Endothelial cell of umbilical vein (primary cell): ENCODE results near the gene ZNF341. TPM values are rescaled to one million over a fixed set of nuclear protein-coding genes. Genes with fewer than 3 reads are reported as not detected.

Experiments
- BruUV-seq: library from RNA; stranded (reverse); fragments of 400-500 nt; replicated peaks from 2 replicates; lab custom pipeline; 2021; lab: Mats Ljungman, UMichigan
- CTCF ChIA-PET: fragments of 300-600, 350-600 bp; sonication (Branson Sonifier 250); formaldehyde crosslinking; loops from one replicate; lab custom pipeline; 2021; ENCODE audit warnings: antibody characterized with exemption, inconsistent platforms; lab: Charles Lee
- POLR2A ChIA-PET: fragments of 300-600, 350-600 bp; sonication (Branson Sonifier 250); formaldehyde crosslinking; loops from one replicate; lab custom pipeline; 2021; ENCODE audit warnings: antibody characterized with exemption, inconsistent platforms; lab: Charles Lee
- DNase-seq: peaks from one replicate; pipeline ENCODE4 v3.0.0-alpha.2; 2011; ENCODE audit warnings: low read depth, low spot score
- FAIRE-seq: peaks from 2 replicates; lab custom pipeline; 2011; peaks lifted over from hg19 to GRCh38; lab: Jason Lieb, UNC
- H2AFZ ChIP-seq: 2 replicates; pipeline ENCODE4 v1.6.0; 2012; ENCODE audit warnings: low read depth, low read length, control low read depth, inconsistent platforms
- H3K27ac ChIP-seq: 2 replicates; pipeline ENCODE4 v1.5.1; 2011; ENCODE audit warnings: low read depth, mild to moderate bottlenecking, control low read depth, low read length, moderate library complexity; ENCODE audit not compliant: insufficient read depth
- H3K27me3 ChIP-seq, 2 experiments: 2 replicates each; pipeline versions ENCODE4 v1.6.0 to v1.6.1; 2011; ENCODE audit warnings: low read length in 2 of 2, mixed read lengths in 1 of 2; ENCODE audit not compliant: control insufficient read depth in 2 of 2, insufficient read depth in 2 of 2
- H3K36me3 ChIP-seq, 2 experiments: 2 replicates in 1 of 2; 3 replicates in 1 of 2; pipeline ENCODE4 v1.5.1; 2011; ENCODE audit warnings: low read length in 2 of 2, mild to moderate bottlenecking in 1 of 2, moderate library complexity in 1 of 2; ENCODE audit not compliant: control insufficient read depth in 2 of 2, insufficient read depth in 2 of 2; ENCODE audit errors: extremely low read depth in 1 of 2
- H3K4me1 ChIP-seq: 3 replicates; pipeline ENCODE4 v1.5.1; 2011; ENCODE audit warnings: mild to moderate bottlenecking, low read length; ENCODE audit not compliant: control insufficient read depth, insufficient read depth; ENCODE audit errors: extremely low read depth
- H3K4me2 ChIP-seq: 2 replicates; pipeline ENCODE4 v1.6.1; 2011; ENCODE audit warnings: low read length, control low read depth, mixed read lengths; ENCODE audit not compliant: insufficient read depth
- H3K4me3 ChIP-seq, 3 experiments: fragments of 200-600 bp in 1 of 3; sonication (generic), shearing (Covaris generic) in 1 of 3; replicated peaks in 1 of 3; 2 replicates each; pipeline ENCODE4 v1.5.1; 2011 to 2016; ENCODE audit warnings: control low read depth in 3 of 3, low read length in 3 of 3, mild to moderate bottlenecking in 2 of 3, inconsistent platforms in 1 of 3, low read depth in 1 of 3, moderate library complexity in 1 of 3; ENCODE audit not compliant: insufficient read depth in 1 of 3
- H3K79me2 ChIP-seq: 2 replicates; pipeline ENCODE4 v1.6.0; 2012; ENCODE audit warnings: low read length, inconsistent platforms; ENCODE audit not compliant: control insufficient read depth, insufficient read depth
- H3K9ac ChIP-seq: replicated peaks from 2 replicates; pipeline ENCODE3; 2011; ENCODE audit warnings: low read length, control low read depth; ENCODE audit not compliant: insufficient read depth; ENCODE audit errors: extremely low read depth
- H3K9me1 ChIP-seq: replicated peaks from 3 replicates; pipeline ENCODE4 v1.6.0; 2011; ENCODE audit warnings: mild to moderate bottlenecking, low read length; ENCODE audit not compliant: control insufficient read depth, insufficient read depth; ENCODE audit errors: extremely low read depth
- H3K9me3 ChIP-seq: replicated peaks from 2 replicates; pipeline ENCODE4 v1.5.1; 2012; ENCODE audit warnings: low read length, inconsistent platforms; ENCODE audit not compliant: control insufficient read depth, insufficient read depth
- H4K20me1 ChIP-seq: replicated peaks from 2 replicates; pipeline ENCODE3; 2011; ENCODE audit warnings: mild to moderate bottlenecking, low read length; ENCODE audit not compliant: control insufficient read depth, insufficient read depth; ENCODE audit errors: extremely low read depth
- EZH2 ChIP-seq: IDR thresholded peaks from 2 replicates; pipeline ENCODE4 v1.6.1; 2012; ENCODE audit warnings: borderline replicate concordance, low read depth, mild to moderate bottlenecking, moderate library complexity, low read length, inconsistent platforms; ENCODE audit not compliant: severe bottlenecking
- FOS ChIP-seq: IDR thresholded peaks from 2 replicates; pipeline ENCODE4 v1.6.1; 2011; ENCODE audit warnings: mild to moderate bottlenecking, low read length, moderate library complexity, borderline replicate concordance; ENCODE audit not compliant: insufficient read depth
- GATA2 ChIP-seq: IDR thresholded peaks from 2 replicates; pipeline ENCODE4 v1.7.0; 2011; ENCODE audit warnings: low read depth, mild to moderate bottlenecking, moderate library complexity, mixed read lengths, low read length; ENCODE audit not compliant: insufficient read length, insufficient read depth
- JUN ChIP-seq: IDR thresholded peaks from 2 replicates; pipeline ENCODE4 v1.6.1; 2011; ENCODE audit warnings: borderline replicate concordance, low read depth; ENCODE audit not compliant: insufficient read length, insufficient read depth
- MYC ChIP-seq: IDR thresholded peaks from one replicate; pipeline ENCODE4 v1.6.1; 2011; ENCODE audit warnings: mild to moderate bottlenecking, low read depth, low read length
- POLR2A ChIP-seq: IDR thresholded peaks from 2 replicates; pipeline ENCODE4 v1.6.1; 2012; ENCODE audit warnings: low read depth, mild to moderate bottlenecking, control low read depth, low read length
- POLR2AphosphoS5 ChIP-seq: IDR thresholded peaks from 2 replicates; pipeline ENCODE4 v1.6.1; 2012; ENCODE audit warnings: low read depth, mild to moderate bottlenecking, control low read depth, low read length, moderate library complexity; ENCODE audit not compliant: insufficient read depth
- dilution Hi-C: fragments of 300-500 bp; cut with MboI; formaldehyde crosslinking; loops from one replicate; pipeline ENCODE4 v1.15.0; 2019; ENCODE audit warnings: low sequenced_read_pairs; ENCODE audit not compliant: extremely low pct_ligation_motif_present
- intact Hi-C: fragments of 100-400 bp; cut with micrococcal nuclease; formaldehyde crosslinking; loops from one replicate; pipeline ENCODE4 v1.10.0; 2022
- polyA plus RNA-seq, 4 experiments: library from polyadenylated mRNA; depleted of rRNA in 3 of 4; stranded (reverse) in 3 of 4; unstranded in 1 of 4; fragments of >200 nt; gene quantifications; 2 replicates each; pipeline versions ENCODE4 v1.2.1 to v1.2.3, GENCODE V29; 2011 to 2012; ENCODE audit warnings: missing spikeins in 1 of 4
- total RNA-seq: library from RNA; stranded (reverse); gene quantifications from 2 replicates; pipeline ENCODE4 v1.2.3, GENCODE V29; 2021
- TF ChIP-seq, protein P1 (sequence below): IDR thresholded peaks from 2 replicates; pipeline ENCODE4 v1.6.1; 2011; ENCODE audit not compliant: insufficient read depth, insufficient read length
- TF ChIP-seq, protein P2 (sequence below), 2 donors: IDR thresholded peaks; 1 replicate in 1 of 2; 2 replicates in 1 of 2; pipeline ENCODE4 v1.5.1; 2011; ENCODE audit warnings: low read length in 2 of 2, mild to moderate bottlenecking in 2 of 2, moderate library complexity in 2 of 2, control low read depth in 1 of 2, inconsistent platforms in 1 of 2, low read depth in 1 of 2; ENCODE audit not compliant: insufficient read depth in 1 of 2; ENCODE audit errors: extremely low read depth in 1 of 2

ZNF341 gene
- total and polyA plus RNA-seq, 2 donors (not counting 3 experiments of a cell fraction or from before 2014, with no cell fraction given), result 4.9 TPM

DNA sequence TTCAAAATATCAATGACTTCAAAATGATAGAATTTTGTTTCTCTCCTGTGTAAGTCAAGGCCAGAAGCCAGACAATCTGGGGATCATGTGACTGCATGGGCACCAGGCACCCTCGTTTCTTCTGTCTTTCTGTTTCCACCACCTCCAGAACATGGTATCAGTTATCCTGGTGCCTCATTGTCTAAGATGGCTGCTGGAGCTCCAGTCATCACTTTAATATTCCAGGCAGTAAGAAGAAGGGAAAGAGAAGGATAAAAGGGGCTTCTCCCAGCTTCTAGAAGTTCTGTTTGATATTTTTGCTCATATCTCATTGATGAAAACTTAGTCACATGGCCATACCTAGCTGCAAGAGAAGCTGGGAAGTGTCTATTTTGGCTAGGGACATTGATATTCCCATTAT is 25.7 kb downstream of the ZNF341 start:
- Histone ChIP-seq H3K9me1 (no peaks in the 10 kb centered on the region), H3K36me3 (peaks cover 0 to 6% of the 10 kb centered on the region in 2 experiments), H3K79me2 (no peaks in the 10 kb centered on the region), H4K20me1 (no peaks in the 10 kb centered on the region), H2AFZ (no peak overlapping the region), H3K27me3 (no peaks in the 10 kb centered on the region), H3K4me1 (no peaks in the 10 kb centered on the region), H3K4me2 (no peak overlapping the region), H3K4me3 (no peak overlapping the region), H3K9ac (no peak overlapping the region), H3K27ac (no peak overlapping the region), H3K9me3 (no peaks in the 10 kb centered on the region)
- TF ChIP-seq JUN, result no peak
- TF ChIP-seq POLR2A, result no peak
- TF ChIP-seq, protein P1, sequence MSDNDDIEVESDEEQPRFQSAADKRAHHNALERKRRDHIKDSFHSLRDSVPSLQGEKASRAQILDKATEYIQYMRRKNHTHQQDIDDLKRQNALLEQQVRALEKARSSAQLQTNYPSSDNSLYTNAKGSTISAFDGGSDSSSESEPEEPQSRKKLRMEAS, result no peak
- no peak for TF ChIP-seq MYC
- no peak for TF ChIP-seq EZH2
- no peak for TF ChIP-seq POLR2AphosphoS5
- TF ChIP-seq FOS, result no peak
- TF ChIP-seq GATA2, result no peak
- TF ChIP-seq, protein P2, sequence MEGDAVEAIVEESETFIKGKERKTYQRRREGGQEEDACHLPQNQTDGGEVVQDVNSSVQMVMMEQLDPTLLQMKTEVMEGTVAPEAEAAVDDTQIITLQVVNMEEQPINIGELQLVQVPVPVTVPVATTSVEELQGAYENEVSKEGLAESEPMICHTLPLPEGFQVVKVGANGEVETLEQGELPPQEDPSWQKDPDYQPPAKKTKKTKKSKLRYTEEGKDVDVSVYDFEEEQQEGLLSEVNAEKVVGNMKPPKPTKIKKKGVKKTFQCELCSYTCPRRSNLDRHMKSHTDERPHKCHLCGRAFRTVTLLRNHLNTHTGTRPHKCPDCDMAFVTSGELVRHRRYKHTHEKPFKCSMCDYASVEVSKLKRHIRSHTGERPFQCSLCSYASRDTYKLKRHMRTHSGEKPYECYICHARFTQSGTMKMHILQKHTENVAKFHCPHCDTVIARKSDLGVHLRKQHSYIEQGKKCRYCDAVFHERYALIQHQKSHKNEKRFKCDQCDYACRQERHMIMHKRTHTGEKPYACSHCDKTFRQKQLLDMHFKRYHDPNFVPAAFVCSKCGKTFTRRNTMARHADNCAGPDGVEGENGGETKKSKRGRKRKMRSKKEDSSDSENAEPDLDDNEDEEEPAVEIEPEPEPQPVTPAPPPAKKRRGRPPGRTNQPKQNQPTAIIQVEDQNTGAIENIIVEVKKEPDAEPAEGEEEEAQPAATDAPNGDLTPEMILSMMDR (IDR thresholded peaks at IDR 0.05; ENCODE audit: extremely low read depth in 1 of 2, insufficient read depth in 1 of 2, low read depth in 1 of 2, low read length in 2 of 2), result no peak
- ChIA-PET POLR2A (no interaction called here), CTCF (interaction anchor here (2.5 kb wide), 1 partner anchor 35 kb away, joined by 6 read pairs; no protein-coding TSS in a partner anchor)
- dilution Hi-C loops (no loop called here), intact Hi-C loops (no loop called here)
- FAIRE-seq (no peak), DNase-seq (no peak)
- no TSS peak for BruUV-seq
